GM18507 (cell line): ENCODE data around the gene C16orf92.

Source experiments
- DNase-seq: peaks from one replicate; pipeline ENCODE4 v3.0.0; 2011; ENCODE audit warnings: low read depth; ENCODE audit not compliant: insufficient read length; ENCODE audit errors: extremely low spot score
- FAIRE-seq: peaks from 2 replicates; lab custom pipeline; 2011; peaks lifted over from hg19 to GRCh38; lab: Jason Lieb, UNC

The C16orf92 gene

GRCh38 chr16:29988346-29989075, 34.5 kb upstream of the C16orf92 start:
- FAIRE-seq (no peak), DNase-seq (no peak)

GRCh38 chr16:29989111-29989858, 33.7 kb upstream of the C16orf92 start:
- FAIRE-seq = no peak

GRCh38 chr16:29990034-29990433, 33.0 kb upstream of the C16orf92 start:
- FAIRE-seq (no peak), DNase-seq (no peak)

More at GRCh38 chr16:29989111-29989858, 33.7 kb upstream of the C16orf92 start:
- DNase-seq = no peak

- no peak for FAIRE-seq
Measured at GRCh38 chr16:29990883-29991570, 32.0 kb upstream of the C16orf92 start.

GRCh38 chr16:29991571-29991904, 31.5 kb upstream of the C16orf92 start:
- no peak for FAIRE-seq

More at GRCh38 chr16:29990883-29991570, 32.0 kb upstream of the C16orf92 start:
- no peak for DNase-seq

GRCh38 chr16:29992344-29992967, 30.5 kb upstream of the C16orf92 start:
- FAIRE-seq (no peak), DNase-seq (no peak)

More at GRCh38 chr16:29991571-29991904, 31.5 kb upstream of the C16orf92 start:
- DNase-seq = no peak

- no peak for DNase-seq
- no peak for FAIRE-seq
Measured at GRCh38 chr16:29993191-29993902, 29.7 kb upstream of the C16orf92 start.

- DNase-seq (no peak), FAIRE-seq (no peak)
Measured at GRCh38 chr16:29993903-29994599, 28.9 kb upstream of the C16orf92 start.

- DNase-seq (peak; percentile 73), FAIRE-seq (peak; percentile 77)
Measured at GRCh38 chr16:29994600-29995323, 28.2 kb upstream of the C16orf92 start.

- peak; percentile 83 for DNase-seq
- FAIRE-seq = no peak
Measured at GRCh38 chr16:29995324-29995910, 27.6 kb upstream of the C16orf92 start, which contains the start of gene HIRIP3. Gene HIRIP3, minus strand, starts transcription at chr16:29995617. Its CDS starts 12 bp downstream, at chr16:29995605.

GRCh38 chr16:29995911-29996765, 26.9 kb upstream of the C16orf92 start, which contains the start of gene INO80E:
Gene INO80E, plus strand, starts transcription at chr16:29996241. Its CDS starts 70 bp downstream, at chr16:29996311.
- FAIRE-seq (peak; percentile 96), DNase-seq (peak; percentile 100)

- FAIRE-seq (no peak), DNase-seq (no peak)
Measured at GRCh38 chr16:29996766-29997250, 26.2 kb upstream of the C16orf92 start.

- no peak for DNase-seq
- no peak for FAIRE-seq
Measured at GRCh38 chr16:29999605-30000004, 23.4 kb upstream of the C16orf92 start.

GRCh38 chr16:30000735-30001631, 22.0 kb upstream of the C16orf92 start:
- FAIRE-seq (no peak), DNase-seq (no peak)

GRCh38 chr16:30002614-30003346, 20.2 kb upstream of the C16orf92 start:
- DNase-seq (no peak), FAIRE-seq (no peak)
